Aorta (tissue), 5 donors: Measurements from ENCODE around the gene RSPRY1. TPM values are rescaled to one million over a fixed set of nuclear protein-coding genes. Genes with fewer than 3 reads are reported as not detected.
"Not testable (repeated sequence)": the region's sequence is repeated elsewhere in the genome, so short reads cannot be mapped to it uniquely, and the experiment has no call there.

Experiments used
- ATAC-seq: fragments of 200-7000 bp; cut with Tn5 transposase; one replicate; pipeline ENCODE4 v1.9.1; 2022; ENCODE audit warnings: moderate library complexity; ENCODE audit not compliant: low FRiP score
- DNase-seq, 2 donors: peaks; one replicate each; pipeline ENCODE4 v3.0.0-alpha.2; 2020
- H3K27ac ChIP-seq, 2 donors: one replicate each; pipeline ENCODE4 v1.5.1; 2013; ENCODE audit warnings: low read length in 2 of 2, mild to moderate bottlenecking in 2 of 2, moderate library complexity in 2 of 2, control low read depth in 1 of 2, inconsistent platforms in 1 of 2, low read depth in 1 of 2
- H3K27me3 ChIP-seq, 2 donors: one replicate each; pipeline ENCODE4 v1.6.1; 2013; ENCODE audit warnings: control low read depth in 1 of 2, low read length in 1 of 2, mild to moderate bottlenecking in 1 of 2, moderate library complexity in 1 of 2; ENCODE audit not compliant: insufficient read depth in 2 of 2, control insufficient read depth in 1 of 2
- H3K36me3 ChIP-seq, 2 donors: one replicate each; pipeline ENCODE4 v1.6.1; 2013; ENCODE audit warnings: control low read depth in 1 of 2, low read length in 1 of 2, mild to moderate bottlenecking in 1 of 2; ENCODE audit not compliant: insufficient read depth in 2 of 2, control insufficient read depth in 1 of 2
- H3K4me1 ChIP-seq, 2 donors: one replicate each; pipeline ENCODE4 v1.6.1; 2013; ENCODE audit warnings: low read length in 2 of 2, control low read depth in 1 of 2, mild to moderate bottlenecking in 1 of 2, moderate library complexity in 1 of 2; ENCODE audit not compliant: insufficient read depth in 2 of 2, control insufficient read depth in 1 of 2
- H3K4me3 ChIP-seq, 2 donors: one replicate each; pipeline ENCODE4 v1.5.1; 2013; ENCODE audit warnings: low read length in 2 of 2, control low read depth in 1 of 2, mild to moderate bottlenecking in 1 of 2
- H3K9me3 ChIP-seq: one replicate; pipeline ENCODE4 v1.6.1; 2013; ENCODE audit warnings: mild to moderate bottlenecking, low read length; ENCODE audit not compliant: control insufficient read depth
- WGBS, 2 donors: extraction: QIAGEN DNeasy Blood & Tissue Kit; methylation state at CpG; one replicate each; pipeline ENCODE4 v1.1.7; 2013; 5-methylcytosine and 5-hydroxymethylcytosine counted together
- intact Hi-C, 2 donors: fragments of 100-400 bp; cut with DNase I; formaldehyde crosslinking; loops; one replicate each; pipeline versions ENCODE4 v1.14.2 to v1.15.0; 2022
- polyA plus RNA-seq, 2 donors: library from polyadenylated mRNA; stranded (reverse); fragments of 200-250 nt; gene quantifications; one replicate each; pipeline ENCODE4 v1.2.3, GENCODE V29; 2013
- total RNA-seq, 2 donors: library from RNA; stranded (reverse); fragmentation: NEBNext Ultra II Directional; extraction: Animal tissue kit (Norgen Biotek cat#: 25700); gene quantifications; one replicate each; pipeline ENCODE4 v1.2.1, GENCODE V29; 2021
- donor health status: healthy with polysubstance abuse.
- donor health status: Bipolar disorder and iron deficiency.
- donor health status: DM: no; HTN: no; CAD: no.
- donor health status: DM: no; HTN: no; CAD: no.
- donor health status: DM: yes; HTN: yes; CAD: no.

Gene RSPRY1
- total and polyA plus RNA-seq, 4 donors = 10.4 to 32.5 (median 21.8) TPM

GRCh38 chr16:57187902-57188710 is 2.0 kb downstream of the RSPRY1 start:
- WGBS, 2 donors = 72 to 75% methylated on average over 17 to 18 of the region's 18 CpGs
- not testable (repeated sequence) for H3K27me3 ChIP-seq, DNase-seq, ATAC-seq, H3K36me3 ChIP-seq, H3K27ac ChIP-seq, H3K9me3 ChIP-seq
- H3K4me1 ChIP-seq = peaks cover 2 to 10% of the 10 kb centered on the region in 2 donors
- intact Hi-C loops = loop anchor here (5.0 kb wide), 4 partner anchors 54 to 256 kb away; partner anchors contain the start of gene HERPUD1 (in 1 of the 2)
- H3K4me3 ChIP-seq = peak overlapping the region; percentile 28 to 58

GRCh38 chr16:57188711-57189002 is 2.5 kb downstream of the RSPRY1 start:
- intact Hi-C loops = loop anchor here (5.0 kb wide), 4 partner anchors 54 to 256 kb away; partner anchors contain the start of gene HERPUD1 (in 1 of the 2)
- Histone ChIP-seq H3K4me1 (peaks cover 2 to 10% of the 10 kb centered on the region in 2 donors), H3K9me3 (no peaks in the 10 kb centered on the region), H3K36me3 (no peaks in the 10 kb centered on the region), H3K27me3 (no peaks in the 10 kb centered on the region), H3K4me3 (no peak overlapping the region), H3K27ac (no peak overlapping the region)
- DNase-seq (no peak), ATAC-seq (no peak)
- WGBS, 2 donors = 94% methylated on average over 9 of the region's 9 CpGs

DNA sequence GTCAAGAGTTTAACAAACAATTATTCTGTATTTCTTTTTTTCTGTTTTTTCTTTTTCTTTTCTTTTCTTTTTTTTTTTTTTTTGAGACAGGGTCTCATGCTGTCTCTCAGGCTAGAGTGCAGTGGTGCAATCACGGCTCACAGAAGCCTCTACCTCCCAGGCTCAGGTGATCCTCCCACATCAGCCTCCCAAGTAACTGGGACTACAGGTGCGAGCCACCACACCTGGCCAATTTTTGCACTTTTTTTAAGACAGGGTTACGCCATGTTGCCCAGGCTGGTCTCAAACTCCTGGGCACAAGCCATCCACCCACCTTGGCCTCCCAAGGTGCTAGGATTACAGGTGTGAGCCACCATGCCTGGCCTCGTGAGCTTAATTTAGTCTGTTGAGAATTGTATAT is 3.4 kb downstream of the RSPRY1 start:
- H3K4me3 ChIP-seq, H3K9me3 ChIP-seq, DNase-seq, ATAC-seq, H3K36me3 ChIP-seq, H3K27me3 ChIP-seq, H3K27ac ChIP-seq: not testable (repeated sequence)
- WGBS, 2 donors = 96 to 98% methylated on average over 4 of the region's 4 CpGs
- intact Hi-C loops = loop anchor here (5.0 kb wide), 4 partner anchors 53 to 257 kb away; partner anchors contain the start of gene HERPUD1 (in 1 of the 2)
- peaks cover 2 to 10% of the 10 kb centered on the region in 2 donors for H3K4me1 ChIP-seq

DNA sequence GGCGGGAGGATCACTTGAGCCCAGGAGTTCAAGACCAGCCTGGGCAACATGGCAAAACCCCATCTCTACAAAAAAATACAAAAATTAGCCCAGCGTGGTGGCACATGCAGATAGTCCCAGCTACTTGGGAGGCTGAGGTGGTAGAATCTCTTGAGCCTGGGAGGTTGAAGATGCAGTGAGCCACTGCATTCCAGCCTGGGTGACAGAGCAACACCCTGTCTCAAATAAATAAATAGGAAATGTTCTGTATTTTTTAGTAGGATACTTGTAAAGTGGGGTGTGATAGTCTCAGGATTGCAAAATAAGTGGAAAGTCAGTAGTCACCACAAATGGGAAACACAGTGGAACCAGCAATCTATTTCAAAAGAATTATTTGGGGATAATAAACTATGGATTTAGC is 4.0 kb downstream of the RSPRY1 start:
- WGBS, 2 donors = 89 to 93% methylated on average over 2 of the region's 2 CpGs
- ATAC-seq (no peak), DNase-seq (no peak)
- Histone ChIP-seq H3K27me3 (no peaks in the 10 kb centered on the region), H3K27ac (no peak overlapping the region), H3K4me1 (peaks cover 2 to 10% of the 10 kb centered on the region in 2 donors), H3K4me3 (no peak overlapping the region), H3K9me3 (no peaks in the 10 kb centered on the region), H3K36me3 (no peaks in the 10 kb centered on the region)
- intact Hi-C loops = no loop called here

DNA sequence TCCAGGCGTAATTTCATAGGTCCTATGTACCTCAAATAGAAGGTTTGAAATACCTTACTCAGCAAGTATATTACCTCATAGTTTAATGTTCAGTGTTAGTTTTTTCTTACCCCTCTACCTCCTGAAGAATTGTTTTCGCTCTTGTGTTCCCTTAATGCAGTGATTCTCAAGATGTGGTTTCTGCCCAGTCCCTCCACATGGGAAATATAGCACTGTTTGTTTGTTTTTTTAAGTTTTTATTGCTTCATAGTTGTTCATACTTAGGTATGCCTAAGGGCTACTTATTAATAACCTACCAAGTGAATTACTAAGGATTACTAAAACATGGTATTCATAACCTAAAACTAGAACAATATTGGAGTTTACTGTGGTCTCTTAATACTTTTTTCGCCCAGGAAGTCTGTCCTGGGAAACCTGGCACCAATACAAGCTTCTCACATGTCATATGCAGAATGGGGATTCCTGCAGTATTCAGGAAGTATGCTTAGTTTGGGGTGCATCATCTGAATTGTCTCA is 5.0 kb downstream of the RSPRY1 start:
- Histone ChIP-seq H3K27ac (no peak overlapping the region), H3K4me1 (peaks cover 2 to 10% of the 10 kb centered on the region in 2 donors), H3K27me3 (no peaks in the 10 kb centered on the region), H3K9me3 (no peaks in the 10 kb centered on the region), H3K4me3 (no peak overlapping the region), H3K36me3 (no peaks in the 10 kb centered on the region)
- no peak for DNase-seq
- intact Hi-C loops = no loop called here
- 49 to 52% methylated on average over 3 of the region's 3 CpGs for WGBS, 2 donors
- ATAC-seq = no peak

GRCh38 chr16:57192146-57192545 is 6.0 kb downstream of the RSPRY1 start:
- DNase-seq = no peak
- 62 to 68% methylated on average over 3 of the region's 3 CpGs for WGBS, 2 donors
- no peak overlapping the region for H3K27ac ChIP-seq
- H3K4me1 ChIP-seq = peaks cover 2 to 16% of the 10 kb centered on the region in 2 donors
- no peak for ATAC-seq
- no peak overlapping the region for H3K4me3 ChIP-seq
- intact Hi-C loops = no loop called here
- H3K9me3 ChIP-seq = no peaks in the 10 kb centered on the region
- no peaks in the 10 kb centered on the region for H3K27me3 ChIP-seq
- no peaks in the 10 kb centered on the region for H3K36me3 ChIP-seq

GRCh38 chr16:57192720-57193486 is 6.8 kb downstream of the RSPRY1 start:
- H3K4me1 ChIP-seq = peaks cover 2 to 13% of the 10 kb centered on the region in 2 donors
- no peaks in the 10 kb centered on the region for H3K27me3 ChIP-seq
- H3K4me3 ChIP-seq = no peak overlapping the region
- WGBS, 2 donors = 80 to 85% methylated on average over 7 of the region's 7 CpGs
- ATAC-seq (no peak), DNase-seq (no peak)
- intact Hi-C loops = no loop called here
- H3K36me3 ChIP-seq = no peaks in the 10 kb centered on the region
- H3K27ac ChIP-seq = no peak overlapping the region
- H3K9me3 ChIP-seq = no peaks in the 10 kb centered on the region

- intact Hi-C loops = no loop called here
- Histone ChIP-seq H3K27ac (no peak overlapping the region), H3K4me1 (peaks cover 2 to 12% of the 10 kb centered on the region in 2 donors), H3K4me3 (no peak overlapping the region), H3K27me3 (no peaks in the 10 kb centered on the region), H3K9me3 (no peaks in the 10 kb centered on the region), H3K36me3 (no peaks in the 10 kb centered on the region)
- no peak for DNase-seq
- ATAC-seq = peak; percentile 65
Observed at GRCh38 chr16:57194512-57194911, 8.4 kb downstream of the RSPRY1 start.
